Measurements from ENCODE around the gene PSMB2.

The PSMB2 gene

DNA sequence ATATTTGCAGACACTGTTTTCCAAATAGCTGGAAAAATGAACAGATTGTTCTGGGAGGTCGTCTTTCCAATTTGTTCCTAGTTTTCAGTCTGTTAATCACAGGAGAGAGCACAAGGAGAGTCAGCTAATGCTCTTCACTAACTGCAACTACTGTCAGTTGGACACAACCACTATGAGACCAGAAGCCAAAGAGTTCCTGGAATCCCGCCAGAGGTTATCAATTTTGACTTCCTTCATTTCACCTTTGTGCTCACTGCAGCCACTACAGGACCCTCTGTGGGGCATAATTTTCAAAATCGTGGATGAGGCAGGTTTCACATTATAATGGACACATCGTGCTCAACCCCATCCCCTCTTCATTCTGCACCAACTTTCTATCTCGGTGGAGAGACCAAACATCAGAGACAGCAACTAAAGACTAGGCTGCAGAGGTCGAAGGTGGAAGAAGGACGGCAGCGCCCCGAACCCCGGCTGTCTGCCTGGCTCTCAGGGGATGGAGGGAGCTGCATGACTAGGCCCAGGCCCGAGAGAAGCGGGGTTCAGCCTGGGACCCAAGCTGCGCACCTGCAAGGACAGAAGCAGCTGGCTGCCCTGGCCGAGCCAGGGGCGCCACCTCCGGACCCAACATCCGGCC lies 84.7 kb downstream of the PSMB2 start:
- DNase-seq (ENCODE audit: low read depth in 2 of 2): no peak

DNA sequence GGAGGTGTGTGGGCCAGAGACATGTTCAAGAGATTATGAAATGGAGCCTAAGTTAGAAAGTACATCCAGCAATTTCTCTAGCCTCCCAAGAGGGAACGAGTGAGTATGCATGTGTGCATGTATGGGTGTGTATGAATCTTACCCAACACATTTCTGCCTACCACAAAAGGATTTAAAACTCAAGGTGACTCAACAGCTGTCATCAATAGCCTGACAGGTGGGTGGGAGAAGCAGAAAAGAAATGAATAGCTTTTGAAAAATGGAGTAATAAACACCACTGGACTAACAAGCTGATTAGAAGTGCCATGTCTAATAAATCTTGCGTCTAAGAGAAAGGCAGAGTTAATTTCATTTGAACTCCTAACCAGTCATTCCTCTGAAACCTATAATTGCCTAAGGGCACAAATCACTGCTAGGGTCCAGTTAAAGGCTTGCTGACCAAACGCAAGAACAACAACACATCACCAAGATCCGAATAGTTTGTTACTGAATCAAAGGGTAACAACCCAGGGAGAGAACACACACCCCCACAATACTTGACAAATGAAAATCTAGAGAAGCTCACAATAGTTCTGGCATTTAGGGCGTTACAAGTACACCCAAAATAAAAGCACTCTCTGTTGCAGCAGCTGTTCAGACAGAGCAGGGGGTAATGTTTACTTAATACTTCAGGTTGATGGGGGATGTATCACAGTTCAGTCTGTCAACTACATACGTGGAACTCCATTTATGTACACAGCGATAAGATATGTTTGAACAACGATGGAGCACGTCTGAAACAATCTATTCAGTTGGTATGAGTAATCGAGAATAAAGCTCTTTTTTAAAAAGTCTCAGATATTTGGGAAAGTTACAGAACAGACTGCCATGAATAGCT lies 85.5 kb downstream of the PSMB2 start:
- no peak for DNase-seq (ENCODE audit: low read depth in 2 of 2)

DNA sequence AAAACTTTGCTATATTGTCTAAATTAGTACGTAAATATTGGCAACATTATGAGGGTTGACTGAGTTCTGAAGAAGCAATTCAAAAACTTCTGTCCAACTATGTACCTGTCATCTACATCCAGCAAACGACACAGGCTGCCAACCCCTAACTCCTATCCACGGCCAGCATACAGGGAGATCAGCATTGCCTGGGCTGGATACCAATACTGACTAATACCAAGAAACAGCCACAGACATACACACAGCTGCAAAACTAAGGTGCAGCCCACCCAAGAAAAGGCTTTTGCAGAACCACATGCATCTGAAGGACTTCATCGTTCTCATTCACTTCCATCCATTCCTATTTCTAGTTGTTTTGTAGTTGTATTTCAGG lies 86.1 kb downstream of the PSMB2 start:
- DNase-seq (ENCODE audit: low read depth in 2 of 2): no peak

DNA sequence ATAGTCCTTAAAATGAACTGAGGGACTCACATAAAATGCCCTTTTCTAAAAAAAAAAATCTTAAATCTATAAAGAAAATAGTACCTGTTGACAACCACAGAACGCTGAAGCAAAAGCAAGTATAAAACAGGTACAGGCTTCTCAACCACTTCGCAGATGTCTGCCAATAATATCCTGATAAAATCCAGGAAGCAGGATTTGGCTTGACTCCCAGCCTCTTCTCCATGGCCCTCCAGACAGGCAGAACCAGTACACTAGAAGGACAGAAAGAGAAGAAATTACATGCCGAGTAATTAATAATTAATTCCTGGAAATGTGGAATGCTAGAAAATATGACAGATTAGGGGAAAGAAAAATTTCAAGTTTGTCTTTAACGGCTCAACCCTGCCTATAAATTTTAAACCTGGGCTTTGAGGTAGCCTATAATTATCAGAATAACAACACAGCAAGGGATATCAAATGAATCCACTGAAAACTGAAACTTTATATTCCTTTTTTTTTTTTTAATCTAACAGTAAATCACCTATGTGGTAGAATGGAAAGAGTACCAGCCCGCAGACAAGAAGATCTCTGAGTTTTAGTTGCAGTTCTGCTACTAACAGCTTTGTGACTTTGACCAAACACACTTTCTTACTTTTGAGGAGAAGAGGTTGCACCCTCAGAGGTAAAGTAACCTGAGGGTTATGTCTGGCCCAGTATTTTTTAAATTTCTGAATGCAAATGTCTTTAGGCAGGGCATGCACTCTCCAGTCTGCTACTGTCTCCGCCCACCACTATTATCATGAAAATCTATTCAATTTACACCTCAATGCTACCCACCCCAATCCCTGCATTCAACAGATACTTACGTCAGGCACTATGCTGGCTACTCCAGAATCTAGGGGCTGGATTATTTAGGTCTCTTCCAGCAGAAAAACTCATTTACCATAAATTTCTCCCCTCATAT lies 86.8 kb downstream of the PSMB2 start:
- no peak for DNase-seq (ENCODE audit: low read depth in 2 of 2)

DNA sequence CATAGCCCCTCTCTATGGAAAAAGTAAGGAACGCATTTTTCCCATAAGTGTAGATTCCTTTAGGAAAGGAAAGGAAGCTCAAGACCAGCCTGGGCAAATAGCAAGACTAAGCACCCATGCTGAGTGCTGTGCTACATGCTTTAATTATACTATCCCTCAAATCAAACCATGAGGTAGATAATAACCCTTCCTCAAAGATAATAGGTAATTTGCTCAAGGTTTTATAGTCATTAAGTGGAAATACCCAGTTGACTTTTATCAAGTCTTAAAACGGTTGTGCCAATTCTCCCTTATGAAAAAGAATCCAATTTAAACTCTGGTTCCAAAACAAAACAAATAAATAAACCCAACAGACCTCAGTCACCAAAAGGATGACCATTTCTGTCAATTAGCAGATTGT lies 87.5 kb downstream of the PSMB2 start:
- no peak for DNase-seq (ENCODE audit: low read depth in 2 of 2)
